Measurements from ENCODE around the gene FBRSL1.

DNA sequence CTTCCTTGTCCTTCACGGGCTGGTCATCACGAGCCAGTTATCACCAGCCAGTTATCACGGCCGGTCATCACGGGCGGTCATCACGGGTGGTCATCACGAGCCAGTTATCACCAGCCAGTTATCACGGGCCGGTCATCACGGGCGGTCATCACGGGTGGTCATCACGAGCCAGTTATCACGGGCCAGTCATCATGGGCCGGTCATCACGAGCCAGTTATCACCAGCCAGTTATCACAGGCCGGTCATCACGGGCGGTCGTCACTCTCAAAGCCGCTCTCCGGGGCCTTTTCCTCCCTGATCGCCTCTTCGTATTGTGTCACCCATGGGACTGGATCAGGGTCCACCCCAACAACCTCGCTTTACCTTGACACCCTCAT lies 13.9 kb upstream of the FBRSL1 start:
- TF ChIP-seq EZH2phosphoT487 (IDR thresholded peaks at IDR 0.05; ENCODE audit: insufficient read depth, low read depth) = no peak
- TF ChIP-seq EZH2 (IDR thresholded peaks at IDR 0.05; ENCODE audit: insufficient read depth, poor library complexity, severe bottlenecking) = no peak

Data from GM23248 (cell line).